GM18519 (cell line): ENCODE measurements around the gene BLTP3A.
A peak's percentile ranks its signal among the peaks of the same experiment; 100 is the strongest.
"Not testable (repeated sequence)": the region's sequence is repeated elsewhere in the genome, so short reads cannot be mapped to it uniquely, and the experiment has no call there.

Experiments
- ATAC-seq: cut with Tn5 transposase; IDR thresholded peaks from one replicate; pipeline ENCODE4 v1.9.1; 2021; ENCODE audit warnings: mild to moderate bottlenecking, moderate library complexity; ENCODE audit not compliant: unreplicated experiment, low FRiP score

The BLTP3A gene

DNA sequence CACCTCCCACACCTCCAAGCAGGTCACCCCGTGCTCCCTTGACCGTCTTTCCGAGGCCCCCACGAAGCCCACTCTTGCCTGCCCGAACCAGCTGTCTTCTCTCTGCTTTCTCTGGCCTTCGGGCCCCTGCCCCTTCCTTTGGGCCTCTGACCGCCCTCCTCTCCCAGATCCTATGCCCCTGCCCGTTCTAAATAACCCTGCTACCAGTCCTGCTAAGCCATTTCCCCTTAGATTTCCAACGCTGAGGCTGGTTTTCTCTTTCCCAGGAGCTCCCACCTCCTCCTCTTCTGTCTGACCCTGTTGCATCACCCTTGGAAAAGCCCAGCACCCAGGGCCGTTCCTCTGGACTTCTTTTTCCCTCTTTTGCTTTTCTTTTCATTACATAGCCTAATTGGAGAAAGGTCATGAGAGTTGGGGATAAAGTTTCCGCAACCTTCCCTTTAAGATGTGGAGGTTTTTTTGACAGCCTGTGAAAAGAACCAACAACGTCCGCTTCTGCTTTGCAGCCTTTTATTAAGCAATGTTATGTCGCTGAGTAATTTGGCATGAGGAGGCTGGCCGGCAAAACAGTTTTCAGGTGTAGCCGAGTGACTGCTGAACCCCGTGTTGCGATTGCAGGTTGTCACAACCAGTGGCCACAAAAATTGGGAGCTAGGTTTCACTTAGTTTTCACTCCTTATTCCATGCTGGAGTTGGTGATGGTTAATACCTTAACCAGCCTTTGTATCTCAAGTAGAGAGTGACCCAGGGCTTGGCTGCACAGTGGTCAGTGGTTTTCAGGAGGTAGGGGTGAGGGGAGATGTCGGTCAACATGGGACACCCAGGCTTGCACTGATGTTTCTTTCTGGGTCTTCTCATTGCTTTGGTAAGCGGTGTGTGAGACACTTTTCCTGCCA lies 970 bp downstream of the BLTP3A start:
- no peak for ATAC-seq

DNA sequence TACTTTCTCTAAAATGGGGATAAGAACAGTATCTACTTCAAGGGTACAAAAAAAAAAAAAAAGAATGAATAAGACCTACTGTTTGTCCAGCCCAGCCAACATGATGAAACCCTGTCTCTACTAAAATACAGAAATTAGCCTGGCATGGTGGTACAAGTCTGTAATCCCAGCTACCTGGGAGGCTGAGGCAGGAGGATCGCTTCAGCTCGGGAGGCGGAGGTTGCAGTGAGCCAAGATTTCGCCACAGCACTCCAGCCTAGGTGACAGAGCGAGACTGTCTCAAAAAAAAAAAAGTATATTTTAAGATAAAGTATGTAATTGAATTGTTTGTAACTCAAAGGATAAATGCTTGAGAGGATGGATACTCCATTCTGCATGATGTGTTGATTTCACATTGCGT lies 2.0 kb downstream of the BLTP3A start:
- no peak for ATAC-seq

DNA sequence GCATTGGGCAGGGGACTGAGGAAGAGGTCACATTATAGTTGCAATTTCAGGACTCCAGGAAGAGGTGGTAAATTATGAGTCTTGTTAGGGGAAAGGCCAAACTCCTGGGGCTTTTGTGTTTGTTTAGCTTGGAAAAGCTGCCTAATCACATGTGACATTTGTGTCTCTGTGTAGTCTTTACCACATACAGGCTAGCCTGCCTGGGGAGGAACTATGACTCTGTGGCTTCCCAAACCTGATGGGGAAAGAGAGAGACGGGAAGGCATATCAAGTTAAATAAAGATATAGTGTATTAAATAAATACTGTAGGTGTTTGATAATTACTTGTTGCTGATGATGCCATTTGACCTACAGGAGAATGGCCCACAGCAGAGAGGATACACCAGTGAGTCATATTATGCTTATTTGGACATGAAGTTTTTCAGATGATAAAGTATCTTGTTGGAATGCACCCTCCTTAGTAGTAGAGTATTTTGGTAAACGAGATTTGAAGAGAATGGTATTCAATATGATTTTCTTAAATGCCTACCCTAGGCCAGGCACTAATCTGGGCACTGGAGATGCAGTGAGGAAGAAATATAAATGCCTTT lies 4.0 kb downstream of the BLTP3A start:
- ATAC-seq, result no peak

DNA sequence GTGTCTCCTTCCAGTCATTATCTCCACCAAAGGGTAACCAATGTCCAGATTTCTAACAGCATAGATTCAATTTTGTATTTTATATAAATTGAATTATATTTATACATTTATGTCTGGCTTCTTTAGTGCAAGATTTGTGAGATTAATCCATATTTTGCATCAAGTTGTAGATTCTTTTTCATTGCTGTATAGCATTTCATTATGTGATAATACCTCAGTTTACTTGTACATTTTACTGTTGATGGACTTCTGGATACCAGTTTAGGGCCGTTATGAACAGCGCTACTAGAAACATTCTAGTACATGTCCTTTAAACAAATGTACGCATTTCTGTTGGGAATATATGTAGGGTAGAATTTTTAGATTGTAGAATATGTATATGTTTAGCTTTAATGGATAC lies 6.2 kb downstream of the BLTP3A start:
- ATAC-seq, result no peak

DNA sequence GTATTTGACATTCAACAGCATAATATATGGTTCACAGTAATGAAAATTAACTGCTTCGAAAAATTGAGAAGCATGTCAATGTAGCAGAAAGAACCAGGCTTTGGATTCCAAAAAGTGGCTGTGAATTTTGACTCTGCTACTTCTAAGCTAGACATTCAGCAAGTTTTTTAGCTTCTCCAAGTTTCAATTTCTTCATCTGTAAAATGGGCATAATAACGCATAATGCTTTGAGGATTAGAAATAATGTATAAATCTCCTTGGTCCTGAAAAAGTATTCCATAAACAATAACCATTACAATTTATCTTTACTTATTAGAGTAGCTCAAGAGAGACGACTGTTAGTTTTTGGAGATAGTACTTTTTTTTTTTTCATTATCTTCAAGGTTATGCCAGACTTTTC lies 7.7 kb downstream of the BLTP3A start:
- no peak for ATAC-seq

DNA sequence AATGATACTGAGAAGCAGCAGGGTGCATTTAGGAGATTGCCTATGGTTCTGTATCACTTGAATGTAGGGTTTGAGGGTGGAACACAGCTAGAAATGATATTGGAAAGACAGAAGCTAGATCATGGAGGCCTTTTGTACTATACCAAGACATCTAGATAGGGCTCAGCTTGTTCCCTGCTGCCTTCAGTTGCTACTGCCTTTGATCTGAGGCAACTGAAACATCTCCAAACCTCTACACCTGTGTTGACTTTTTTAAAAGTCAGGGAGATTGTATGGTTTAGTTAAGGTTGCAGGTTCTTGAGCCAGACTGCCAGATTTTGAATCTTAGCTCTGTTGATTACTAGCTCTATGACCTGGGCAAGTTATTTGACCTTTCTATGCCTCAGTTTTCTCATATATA lies 12.7 kb downstream of the BLTP3A start:
- ATAC-seq, result no peak

DNA sequence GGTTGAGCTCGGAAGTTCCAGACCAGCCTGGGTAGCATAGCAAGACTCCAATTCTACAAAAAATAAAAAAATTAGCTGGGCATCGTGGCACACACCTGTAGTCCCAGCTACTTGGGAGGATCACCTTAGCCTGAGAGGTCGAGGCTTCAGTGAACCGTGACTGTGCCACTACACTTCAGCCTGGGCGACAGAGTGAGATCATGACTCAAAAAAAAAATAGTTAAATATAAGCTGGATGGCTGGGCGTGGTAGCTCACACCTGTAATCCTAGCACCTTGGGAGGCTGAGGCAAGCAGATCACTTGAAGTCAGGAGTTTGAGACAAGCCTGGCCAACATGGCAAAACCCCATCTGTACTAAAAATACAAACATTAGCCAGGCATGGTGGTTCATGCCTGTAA lies 13.2 kb downstream of the BLTP3A start:
- not testable (repeated sequence) for ATAC-seq

DNA sequence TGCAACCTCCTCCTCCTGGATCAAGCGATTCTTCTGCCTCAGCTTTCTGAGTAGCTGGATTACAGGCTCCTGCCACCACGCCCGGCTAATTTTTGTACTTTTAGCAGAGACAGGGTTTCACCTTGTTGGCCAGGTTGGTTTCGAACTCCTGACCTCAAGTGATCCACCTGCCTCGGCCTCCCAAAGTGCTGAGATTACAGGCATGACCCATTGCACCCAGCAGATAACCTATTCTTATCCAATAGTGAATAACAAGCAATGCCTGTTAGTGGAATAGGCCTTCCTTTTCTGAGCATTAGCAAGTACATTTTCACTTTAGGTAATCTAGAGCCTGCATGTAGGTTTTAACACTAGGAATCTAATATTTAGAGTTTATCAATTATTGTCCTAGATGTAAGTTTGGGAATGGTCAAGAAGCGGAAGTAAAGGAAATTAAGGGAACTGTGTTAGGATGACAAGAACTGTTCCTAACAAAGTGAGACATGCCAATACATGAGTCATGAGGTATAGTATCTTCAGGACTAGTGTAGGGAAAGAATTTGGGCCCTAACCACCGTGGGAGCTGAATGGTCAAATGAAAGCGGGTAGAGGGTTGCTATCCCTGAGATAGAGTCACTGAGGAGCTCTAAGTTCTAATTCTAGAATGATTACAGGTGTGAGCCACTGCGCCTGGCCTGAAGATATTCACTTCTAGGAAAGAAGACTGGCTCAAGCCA lies 15.0 kb downstream of the BLTP3A start:
- ATAC-seq, result no peak

DNA sequence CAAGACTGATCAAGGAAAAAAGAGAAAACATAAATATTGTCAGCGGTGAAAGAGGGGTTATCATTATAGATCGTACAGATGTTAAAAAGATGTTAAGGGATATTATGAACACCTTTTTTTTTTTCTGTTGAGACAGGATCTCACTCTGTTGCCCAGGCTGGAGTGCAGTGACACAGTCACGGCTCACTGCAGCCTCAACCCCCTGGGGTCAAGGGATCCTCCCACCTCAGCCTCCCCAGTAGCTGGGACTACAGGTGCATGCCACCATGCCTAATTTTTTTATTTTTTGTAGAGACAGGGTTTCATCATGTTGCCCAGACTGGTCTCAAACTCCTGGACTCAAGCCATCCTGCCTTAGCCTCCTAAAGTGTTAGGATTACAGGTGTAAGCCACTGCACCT lies 16.6 kb downstream of the BLTP3A start:
- ATAC-seq, result not testable (repeated sequence)

DNA sequence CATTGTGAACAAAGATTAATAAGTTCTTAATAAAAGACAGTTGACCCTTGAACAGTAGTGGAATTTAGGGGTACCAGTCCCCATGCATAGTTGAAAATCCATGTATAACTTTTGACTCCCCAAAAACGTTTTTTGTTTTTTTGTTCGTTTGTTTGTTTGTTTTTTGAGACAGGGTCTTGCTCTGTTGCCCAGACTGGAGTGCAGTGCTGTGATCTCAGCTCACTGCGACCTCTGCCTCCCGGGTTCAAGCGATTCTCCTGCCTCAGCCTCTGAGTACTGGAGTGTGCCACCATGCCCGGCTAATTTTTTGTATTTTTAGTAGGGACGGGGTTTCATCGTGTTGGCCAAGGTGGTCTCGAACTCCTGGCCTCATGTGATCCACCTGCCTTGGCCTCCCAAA lies 17.5 kb downstream of the BLTP3A start:
- ATAC-seq, result not testable (repeated sequence)

DNA sequence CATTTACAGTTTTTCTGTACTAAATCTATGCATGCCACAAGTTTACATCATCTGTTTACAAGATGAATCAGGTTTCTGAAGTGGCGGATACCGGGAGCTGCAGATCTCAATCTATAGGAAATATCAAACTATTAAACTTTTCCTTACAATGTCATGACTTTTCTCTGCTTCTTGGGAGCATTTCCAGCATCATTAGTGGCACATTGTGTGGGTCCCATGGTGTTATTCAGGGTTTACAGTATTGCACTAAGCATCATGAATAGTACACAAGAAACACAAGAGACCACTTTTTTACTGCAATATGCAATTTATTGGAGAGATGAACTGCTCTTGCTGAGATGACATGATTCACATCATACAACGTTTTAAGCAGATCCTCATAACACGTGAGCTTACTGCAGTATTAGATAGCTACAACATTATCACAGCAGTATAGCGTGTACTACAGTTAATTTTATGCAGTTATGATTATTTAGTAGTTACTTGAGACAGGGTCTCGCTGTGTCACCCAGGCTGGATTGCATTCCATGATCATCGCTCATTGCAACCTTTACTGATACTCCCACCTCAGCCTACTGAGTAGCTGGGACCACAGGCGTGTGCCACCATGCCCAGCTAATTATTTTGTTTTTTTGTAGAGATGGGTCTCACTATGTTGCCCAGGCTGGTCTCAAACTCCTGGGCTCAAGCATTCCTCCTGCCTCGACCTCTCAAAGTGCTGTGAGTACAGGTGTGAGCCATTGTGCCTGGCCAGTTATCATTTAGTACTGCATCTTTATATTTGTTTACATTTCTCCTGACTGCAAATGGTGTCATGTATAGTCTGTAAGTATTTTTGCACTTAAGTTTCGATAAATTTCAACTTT lies 18.4 kb downstream of the BLTP3A start:
- no peak for ATAC-seq

DNA sequence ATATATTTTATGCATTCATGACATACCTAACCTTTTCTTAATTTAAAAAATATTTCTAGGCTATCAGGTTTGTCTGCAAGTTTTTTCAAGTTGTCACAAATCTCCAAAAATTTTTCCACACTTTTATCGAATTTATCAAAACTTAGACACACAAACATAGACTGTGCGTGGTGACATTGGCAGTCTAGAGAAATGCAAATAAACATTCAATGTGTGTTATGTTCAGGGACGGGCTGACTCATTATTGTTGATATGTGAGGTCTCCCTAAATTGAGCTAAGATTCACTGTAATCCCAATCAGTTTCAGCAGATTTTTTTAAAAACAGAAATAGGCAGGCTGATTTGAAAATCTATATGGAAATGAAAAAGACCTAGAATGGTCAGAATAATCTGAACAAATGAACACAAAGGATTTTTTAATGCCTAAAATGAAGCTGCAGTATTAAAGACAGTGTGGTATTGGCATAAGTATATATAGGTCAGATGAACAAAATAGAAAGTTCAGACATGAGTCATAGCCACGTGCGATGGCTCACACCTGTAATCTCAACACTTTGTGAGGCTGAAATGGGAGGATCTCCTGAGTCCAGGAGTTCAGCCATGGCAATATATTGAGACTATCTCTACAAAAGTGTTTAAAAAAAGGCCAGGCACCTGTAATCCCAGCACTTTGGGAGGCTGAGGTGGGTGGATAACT lies 19.2 kb downstream of the BLTP3A start:
- ATAC-seq, result peak; percentile 69

DNA sequence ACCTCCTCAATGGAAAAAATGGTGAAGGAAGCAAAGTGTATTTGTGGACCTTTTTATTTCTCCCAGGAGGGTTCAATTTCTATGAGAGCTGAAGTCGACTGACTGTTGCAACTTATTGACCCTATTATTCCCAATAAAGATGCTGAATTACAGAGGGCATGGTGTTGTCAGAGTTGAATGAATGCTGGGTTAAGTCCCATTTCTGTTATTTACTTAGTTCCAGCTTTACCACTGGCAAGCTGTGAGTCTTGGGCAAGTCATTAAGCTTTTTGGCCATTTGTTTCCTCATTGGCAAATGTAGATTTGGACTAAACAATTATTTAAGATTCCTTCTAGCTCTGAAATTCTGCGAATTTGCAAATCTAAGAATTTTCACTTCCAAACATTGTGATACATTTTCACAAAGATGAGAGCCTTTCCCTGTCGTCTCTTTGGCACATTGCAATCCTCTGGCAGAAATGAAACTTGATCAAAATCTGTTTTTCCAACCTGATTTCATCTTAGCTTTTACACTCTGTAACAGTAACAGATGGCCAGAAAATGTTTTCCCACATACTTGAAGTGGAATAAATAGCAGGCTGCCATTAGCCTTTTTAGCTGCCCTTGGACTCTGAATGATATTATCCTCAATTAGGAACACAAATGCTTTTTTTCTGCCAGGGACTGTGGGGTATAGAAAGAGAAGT lies 21.3 kb downstream of the BLTP3A start:
- no peak for ATAC-seq

DNA sequence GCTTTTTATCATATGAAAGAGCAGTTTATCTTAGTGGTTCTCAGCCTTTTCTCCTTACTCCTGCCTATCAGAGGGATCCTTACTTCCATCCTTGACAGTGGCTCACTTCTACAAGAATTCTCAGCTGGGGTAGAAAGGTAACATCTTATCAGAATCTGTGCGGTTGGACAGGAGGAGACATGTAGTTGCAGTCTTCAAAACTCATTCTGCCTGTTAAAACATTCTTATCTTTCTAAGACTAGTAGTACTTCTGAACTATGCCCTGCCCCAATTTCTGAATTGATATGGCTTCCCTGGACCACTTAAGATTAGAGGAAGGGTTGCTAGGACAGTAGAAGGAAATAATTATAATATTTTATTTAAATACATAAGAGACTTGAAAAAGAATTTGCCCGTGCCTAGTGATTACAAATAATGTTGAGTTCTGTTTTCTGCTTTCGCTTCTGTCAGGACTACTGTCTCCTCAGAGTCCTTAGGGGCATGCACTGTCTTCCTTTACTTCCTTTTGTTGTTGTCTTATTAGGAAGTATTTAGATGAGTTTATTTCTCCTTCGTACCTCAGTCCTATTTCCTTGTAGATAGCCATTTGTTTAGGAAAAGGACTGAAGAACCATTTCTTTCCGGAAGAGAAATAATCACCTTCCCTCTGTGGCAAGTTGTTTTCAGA lies 24.9 kb downstream of the BLTP3A start:
- no peak for ATAC-seq

DNA sequence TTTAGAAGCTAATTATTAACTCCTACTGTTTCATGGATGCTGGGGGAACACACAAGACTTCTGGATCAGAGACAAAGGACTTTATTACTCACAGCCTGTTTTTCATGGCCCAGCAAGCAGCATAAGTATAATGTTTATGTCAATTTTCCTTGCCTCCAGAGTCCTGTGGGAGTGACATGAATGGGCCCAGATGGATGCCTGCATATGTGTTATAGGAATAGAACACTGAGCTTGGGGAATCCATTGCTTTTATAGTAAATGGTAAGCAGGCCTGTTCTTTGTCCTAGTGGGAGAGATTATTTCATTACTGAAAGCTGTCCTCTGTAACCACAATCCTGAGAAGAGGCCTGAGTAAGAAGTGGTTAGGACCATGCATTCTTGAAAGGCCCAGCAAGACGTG lies 25.6 kb downstream of the BLTP3A start:
- no peak for ATAC-seq

DNA sequence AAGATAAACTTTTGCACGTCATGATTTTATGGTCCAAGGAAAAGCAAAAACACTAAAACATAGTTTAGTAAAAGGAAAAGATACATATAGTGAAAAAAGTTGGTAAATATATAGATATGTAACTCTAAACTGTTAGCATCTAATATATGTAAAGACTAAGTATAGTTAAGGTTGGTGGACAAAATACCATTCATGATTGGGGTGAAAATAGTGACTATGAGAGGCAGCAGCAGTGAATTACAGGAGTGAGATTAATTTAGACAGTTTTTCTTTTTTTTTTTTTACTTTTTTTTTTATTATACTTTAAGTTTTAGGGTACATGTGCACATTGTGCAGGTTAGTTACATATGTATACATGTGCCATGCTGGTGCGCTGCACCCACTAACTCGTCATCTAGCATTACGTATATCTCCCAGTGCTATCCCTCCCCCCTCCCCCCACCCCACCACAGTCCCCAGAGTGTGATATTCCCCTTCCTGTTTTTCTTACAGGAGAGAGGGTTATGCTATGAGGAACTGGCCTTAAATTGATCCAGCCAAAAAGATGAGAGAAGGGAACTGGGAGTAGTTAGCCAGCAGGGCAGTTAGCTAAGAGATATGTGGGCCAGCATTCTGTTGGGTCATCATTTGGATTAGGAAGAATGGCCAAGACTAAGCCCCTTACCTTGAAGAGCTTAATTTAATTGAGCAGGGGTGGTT lies 27.1 kb downstream of the BLTP3A start:
- ATAC-seq, result not testable (repeated sequence)

DNA sequence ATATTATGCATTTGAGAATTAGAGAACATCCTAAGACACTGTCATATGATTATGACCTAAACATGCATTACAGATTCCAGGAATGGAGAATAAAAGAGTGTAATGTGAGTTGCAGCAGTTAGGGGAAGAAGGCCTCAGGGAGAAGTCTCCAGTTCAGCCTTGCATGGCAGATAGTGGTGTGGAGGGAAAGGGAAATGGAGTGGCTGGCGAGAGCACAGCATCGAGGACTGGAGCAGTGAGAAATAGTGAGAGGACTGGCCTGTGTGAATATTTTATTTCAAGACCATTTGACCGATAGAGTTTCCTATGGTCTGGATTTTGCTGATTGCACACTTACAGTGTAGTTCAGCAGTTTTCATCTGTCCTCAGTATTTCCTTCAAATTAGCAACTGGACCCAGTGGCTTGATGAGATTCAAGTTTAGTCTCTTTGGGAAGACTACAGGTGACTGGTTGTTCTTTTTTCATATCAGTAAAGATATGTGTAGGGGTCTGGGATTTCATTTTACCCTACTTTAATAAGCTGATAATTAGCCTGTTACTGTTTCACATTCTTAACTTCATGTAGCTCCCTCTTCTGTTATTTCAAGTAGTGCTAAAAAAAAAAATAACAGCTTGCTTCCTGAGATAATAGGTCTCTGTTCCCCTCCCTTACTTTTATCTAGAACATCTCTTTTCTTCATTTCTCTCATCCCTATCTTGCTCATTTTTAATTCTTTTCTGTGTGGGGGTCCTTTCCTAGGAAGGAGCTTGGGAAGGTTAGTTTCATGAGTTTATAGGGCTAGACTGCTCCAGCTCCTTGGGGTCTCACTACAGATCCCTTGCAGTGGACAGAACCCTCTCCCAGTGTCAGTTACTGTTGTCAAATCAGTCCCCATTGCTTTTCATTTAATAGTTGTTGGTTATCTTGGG lies 27.9 kb downstream of the BLTP3A start:
- no peak for ATAC-seq
